Parietal lobe (tissue), 1 donor: Measurements from ENCODE around the gene CYBA. TPM values are rescaled to one million over a fixed set of nuclear protein-coding genes. Genes with fewer than 3 reads are reported as not detected.

Source experiments
- total RNA-seq: library from RNA; depleted of rRNA; stranded (reverse); fragments of >200 nt; gene quantifications from one replicate; pipeline ENCODE4 v1.2.3, GENCODE V29; 2014

The CYBA gene
- 17.2 TPM for total RNA-seq

DNA sequence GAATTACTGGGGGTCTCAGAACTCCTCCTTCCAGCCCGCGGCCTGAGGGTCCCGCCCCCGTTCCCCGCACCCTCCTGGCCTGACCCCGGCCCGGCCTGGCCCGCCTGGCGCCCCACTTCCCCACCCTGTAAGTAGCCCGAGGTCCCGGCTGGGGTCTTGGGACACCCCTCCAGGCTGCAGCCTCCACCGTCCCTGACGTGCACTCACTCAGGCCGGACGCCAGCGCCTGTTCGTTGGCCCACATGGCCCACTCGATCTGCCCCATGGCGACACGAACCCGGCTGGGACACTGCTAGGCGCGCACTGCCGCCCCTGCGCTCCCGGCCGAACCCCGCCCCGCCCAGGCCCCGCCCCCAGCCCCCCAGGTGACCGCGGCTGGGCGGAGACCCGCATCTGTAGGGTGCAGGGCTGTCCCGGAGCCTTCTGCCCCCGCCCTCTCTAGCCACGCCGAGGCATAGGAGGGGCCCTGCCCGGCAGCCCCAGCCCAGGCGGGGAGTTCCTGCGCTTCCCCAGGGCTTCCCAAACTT, at the start of gene CYBA:
CYBA (minus strand) TSS at position 305 of the 527 bp plus-strand sequence; CDS start at position 265, 40 bp downstream.

DNA sequence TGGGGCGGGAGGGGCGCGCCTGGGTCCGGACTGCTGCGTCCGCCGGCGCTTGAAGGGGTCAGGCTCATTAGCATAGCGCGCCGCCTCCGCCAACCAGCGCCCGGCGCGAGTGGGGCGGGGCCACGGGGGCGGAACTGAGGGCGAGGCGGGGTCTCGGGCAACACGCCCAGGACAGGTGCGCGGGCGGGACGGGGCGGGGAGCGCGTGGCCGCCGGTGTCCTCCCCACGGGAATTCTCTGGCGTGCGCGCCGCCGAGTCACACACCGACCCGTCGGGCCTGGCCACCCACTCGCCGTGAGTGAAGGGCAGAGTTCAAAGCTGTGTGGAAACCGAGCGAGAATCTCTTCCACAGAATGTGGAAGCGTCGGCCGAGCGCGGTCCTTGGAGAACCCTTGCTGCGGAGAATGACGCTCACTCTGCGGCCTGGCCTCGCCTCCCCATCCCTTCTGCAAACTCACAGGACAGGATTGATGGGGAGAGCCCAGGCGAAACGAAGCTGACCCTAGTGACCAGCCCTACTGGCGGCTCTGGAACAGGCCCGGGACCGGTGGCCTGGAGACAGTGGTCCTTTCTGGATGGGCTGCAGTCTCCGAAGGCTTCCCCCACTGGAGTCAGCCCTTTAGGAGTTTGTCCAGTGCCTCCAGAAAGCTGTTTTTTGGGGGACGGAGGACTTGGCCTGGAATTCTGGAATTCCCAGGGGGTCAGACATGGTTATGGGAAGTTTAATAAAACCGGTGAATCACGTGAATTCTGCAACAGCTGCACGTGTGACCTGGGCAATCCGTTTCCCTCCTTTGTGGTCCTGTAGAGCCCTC, 35.8 kb upstream of the CYBA start, which contains the start of gene SNAI3:
SNAI3 (minus strand) TSS at position 69 of the 815 bp plus-strand sequence. CDS start 101 bp downstream, outside the sequence.

DNA sequence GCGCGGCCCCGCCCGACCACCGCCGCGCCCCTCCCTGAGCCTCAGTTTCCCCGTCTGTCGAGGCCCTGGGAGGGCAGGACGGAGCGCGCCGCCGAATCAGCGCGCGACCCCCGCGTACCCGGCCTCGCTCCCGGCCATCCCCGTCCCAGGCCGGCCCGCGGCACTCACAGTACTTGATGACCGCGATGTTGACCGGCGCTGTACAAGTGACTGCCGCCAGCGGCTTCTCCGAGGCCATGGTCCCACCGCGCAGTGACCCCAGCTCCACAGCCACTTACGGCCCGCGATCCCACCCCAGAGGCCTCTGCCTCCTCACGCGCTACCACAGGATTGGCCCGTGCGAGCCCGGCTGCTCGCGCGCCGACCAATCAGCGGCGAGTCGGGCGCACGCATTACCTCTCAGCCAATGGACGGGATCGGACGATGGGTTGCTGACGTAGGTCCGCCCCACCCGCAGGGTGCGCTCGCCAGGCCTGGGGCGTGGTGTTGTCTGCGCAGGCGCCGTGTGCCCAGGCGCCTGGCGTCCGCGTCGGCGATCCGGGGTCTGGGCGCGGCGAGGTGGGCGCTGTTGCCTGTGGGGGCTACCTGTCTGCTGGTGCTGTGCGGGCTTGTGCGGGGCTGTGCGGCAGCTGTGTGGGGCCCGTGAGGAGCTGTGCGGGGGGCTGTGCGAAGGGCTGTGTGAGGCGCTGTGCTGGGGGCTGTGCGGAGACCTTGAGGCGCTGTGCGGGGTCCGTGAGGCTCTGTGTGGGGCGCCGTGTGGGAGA, 12.2 kb upstream of the CYBA start, which contains the start of gene MVD:
MVD (minus strand) TSS at position 249 of the 764 bp plus-strand sequence; CDS start at position 238, 11 bp downstream.

DNA sequence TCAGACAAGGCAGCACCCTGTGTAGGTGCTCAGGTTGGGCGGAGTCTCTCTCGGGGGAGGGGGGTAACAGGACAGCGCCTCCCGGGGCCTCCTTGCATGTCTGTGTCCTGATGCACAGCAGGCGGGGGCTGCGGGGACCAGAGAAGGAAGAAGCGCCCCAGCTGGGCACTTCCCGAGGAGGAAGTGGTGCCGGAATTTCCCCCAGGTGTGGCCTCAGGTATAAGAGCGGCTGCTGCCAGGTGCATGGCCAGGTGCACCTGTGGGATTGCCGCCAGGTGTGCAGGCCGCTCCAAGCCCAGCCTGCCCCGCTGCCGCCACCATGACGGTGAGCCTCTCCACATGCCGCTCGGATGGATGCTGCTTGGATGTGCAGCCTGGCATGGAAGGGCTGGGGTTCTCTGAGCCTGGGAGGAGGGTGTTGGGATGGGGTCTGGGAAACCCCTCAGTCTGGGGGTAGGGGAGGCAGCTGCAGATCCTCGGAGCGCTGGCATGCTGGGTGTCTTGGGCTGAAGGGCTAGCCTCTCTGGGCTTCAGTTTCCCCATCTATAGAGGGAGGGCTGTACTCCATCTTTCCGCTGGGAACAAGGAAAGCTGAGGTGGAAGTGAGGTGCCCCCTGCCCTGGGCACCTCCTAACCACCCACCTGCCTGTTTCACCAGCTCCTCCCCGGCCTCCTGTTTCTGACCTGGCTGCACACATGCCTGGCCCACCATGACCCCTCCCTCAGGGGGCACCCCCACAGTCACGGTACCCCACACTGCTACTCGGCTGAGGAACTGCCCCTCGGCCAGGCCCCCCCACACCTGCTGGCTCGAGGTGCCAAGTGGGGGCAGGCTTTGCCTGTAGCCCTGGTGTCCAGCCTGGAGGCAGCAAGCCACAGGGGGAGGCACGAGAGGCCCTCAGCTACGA, 12.3 kb downstream of the CYBA start, which contains the start of gene IL17C:
IL17C (plus strand) TSS at position 250 of the 908 bp plus-strand sequence; CDS start at position 320, 70 bp downstream.

Other genes starting within 250 kb of the CYBA start
- gene ZFPM1, start 197.8 kb downstream of the CYBA start, total RNA-seq: 2.2 TPM
- 21.9 TPM for gene ZC3H18, start 80.7 kb downstream of the CYBA start, total RNA-seq
- not detected for gene IL17C, start 12.5 kb downstream of the CYBA start, total RNA-seq
- 79.5 TPM for gene MVD, start 12.0 kb upstream of the CYBA start, total RNA-seq
- not detected for gene SNAI3, start 35.5 kb upstream of the CYBA start, total RNA-seq
- 11.3 TPM for gene RNF166, start 55.4 kb upstream of the CYBA start, total RNA-seq
- 13.8 TPM for gene CTU2, start 55.5 kb upstream of the CYBA start, total RNA-seq
- gene PIEZO1, start 134.2 kb upstream of the CYBA start, total RNA-seq: 8.5 TPM
- 2.5 TPM for gene CDT1, start 152.7 kb upstream of the CYBA start, total RNA-seq
- gene APRT, start 160.9 kb upstream of the CYBA start, total RNA-seq: 13.1 TPM
- 25.4 TPM for gene GALNS, start 205.9 kb upstream of the CYBA start, total RNA-seq
- gene TRAPPC2L, start 206.1 kb upstream of the CYBA start, total RNA-seq: 36.6 TPM
- gene PABPN1L, start 215.6 kb upstream of the CYBA start, total RNA-seq: not detected